ENCODE results near the gene ITGB6. TPM values are rescaled to one million over a fixed set of nuclear protein-coding genes. Genes with fewer than 3 reads are reported as not detected.
A peak's percentile ranks its signal among the peaks of the same experiment; 100 is the strongest.

The ITGB6 gene
- total RNA-seq, 1 donor from 2014 or later = not detected

DNA sequence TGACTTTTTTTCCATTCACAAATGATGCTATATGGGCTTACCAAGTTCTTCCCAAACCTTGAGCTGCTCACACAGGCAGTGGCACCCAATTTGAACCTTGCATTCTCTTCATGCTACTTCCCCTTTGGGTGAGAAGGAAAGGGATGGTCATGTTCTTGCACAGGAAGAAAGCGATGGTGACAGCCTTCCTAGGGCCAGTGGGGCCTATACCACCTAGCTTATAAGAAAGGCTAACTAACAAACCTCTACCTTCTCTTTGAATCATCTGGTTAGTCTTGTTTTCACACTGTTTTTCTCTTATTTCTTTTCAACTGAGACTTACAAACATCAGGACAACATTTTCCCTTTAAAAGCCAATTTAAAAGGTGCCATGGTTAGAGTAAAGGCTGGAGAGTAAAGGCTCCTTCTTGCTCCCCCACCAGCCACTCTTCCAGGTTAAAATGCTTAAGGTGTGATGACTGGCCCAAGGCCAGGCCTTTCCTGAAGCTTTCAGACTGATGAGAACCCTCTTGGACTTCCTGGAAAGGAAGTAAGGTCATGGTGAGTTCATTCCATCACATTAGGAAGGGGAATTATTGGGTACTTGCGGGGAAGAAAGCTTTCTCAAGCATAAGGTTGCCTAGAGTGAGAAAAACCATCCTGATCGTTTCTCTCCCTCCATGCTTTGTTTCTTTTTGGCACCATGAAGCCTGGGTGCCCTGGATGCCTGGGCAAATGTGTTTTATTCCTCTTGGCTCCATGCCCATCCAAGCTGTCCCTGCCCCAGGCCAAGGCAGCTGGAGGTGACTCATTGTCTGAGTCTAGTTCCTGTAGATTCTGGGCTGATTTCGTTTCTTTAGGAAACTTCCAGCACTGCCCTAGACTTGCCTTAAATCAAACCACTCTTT is 41.4 kb upstream of the ITGB6 start:
- Mint-ChIP-seq H3K27ac (ENCODE audit: unreplicated experiment) (no peak overlapping the region), H3K36me3 (ENCODE audit: low read depth) (no peaks in the 10 kb centered on the region), H3K27me3 (ENCODE audit: low read depth) (no peaks in the 10 kb centered on the region), H3K4me3 (no peak overlapping the region), H3K4me1 (peaks cover 16% of the 10 kb centered on the region), H3K9me3 (peaks cover 4% of the 10 kb centered on the region)
- DNase-seq (ENCODE audit: low read depth, low spot score) = no peak
- TF ChIP-seq, protein P1, sequence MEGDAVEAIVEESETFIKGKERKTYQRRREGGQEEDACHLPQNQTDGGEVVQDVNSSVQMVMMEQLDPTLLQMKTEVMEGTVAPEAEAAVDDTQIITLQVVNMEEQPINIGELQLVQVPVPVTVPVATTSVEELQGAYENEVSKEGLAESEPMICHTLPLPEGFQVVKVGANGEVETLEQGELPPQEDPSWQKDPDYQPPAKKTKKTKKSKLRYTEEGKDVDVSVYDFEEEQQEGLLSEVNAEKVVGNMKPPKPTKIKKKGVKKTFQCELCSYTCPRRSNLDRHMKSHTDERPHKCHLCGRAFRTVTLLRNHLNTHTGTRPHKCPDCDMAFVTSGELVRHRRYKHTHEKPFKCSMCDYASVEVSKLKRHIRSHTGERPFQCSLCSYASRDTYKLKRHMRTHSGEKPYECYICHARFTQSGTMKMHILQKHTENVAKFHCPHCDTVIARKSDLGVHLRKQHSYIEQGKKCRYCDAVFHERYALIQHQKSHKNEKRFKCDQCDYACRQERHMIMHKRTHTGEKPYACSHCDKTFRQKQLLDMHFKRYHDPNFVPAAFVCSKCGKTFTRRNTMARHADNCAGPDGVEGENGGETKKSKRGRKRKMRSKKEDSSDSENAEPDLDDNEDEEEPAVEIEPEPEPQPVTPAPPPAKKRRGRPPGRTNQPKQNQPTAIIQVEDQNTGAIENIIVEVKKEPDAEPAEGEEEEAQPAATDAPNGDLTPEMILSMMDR (conservative IDR thresholded peaks at IDR 0.05) = no peak

DNA sequence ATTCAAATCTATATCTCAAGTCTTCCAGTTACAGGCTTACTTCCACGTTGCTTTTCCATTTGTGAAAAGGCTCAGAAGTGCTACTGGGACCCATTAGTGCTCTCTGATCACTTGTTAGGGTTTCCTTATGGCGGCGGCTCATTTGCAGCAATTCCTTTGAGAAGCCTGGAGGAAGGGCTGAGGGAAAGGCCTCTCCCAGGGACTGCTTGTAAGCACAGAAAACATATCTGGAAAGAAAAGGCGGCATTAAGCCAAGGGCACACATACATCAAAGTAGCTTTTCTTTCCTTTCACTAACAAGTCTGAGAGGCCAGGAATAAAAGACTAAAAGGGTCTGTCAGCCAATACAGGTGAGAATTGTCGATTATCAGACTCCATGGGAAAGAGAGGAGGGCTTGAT is 39.4 kb upstream of the ITGB6 start:
- no peaks in the 10 kb centered on the region for H3K36me3 Mint-ChIP-seq (ENCODE audit: low read depth)
- H3K4me1 Mint-ChIP-seq = peaks cover 7% of the 10 kb centered on the region
- peaks cover 4% of the 10 kb centered on the region for H3K9me3 Mint-ChIP-seq
- no peak overlapping the region for H3K4me3 Mint-ChIP-seq
- TF ChIP-seq, protein P1 (conservative IDR thresholded peaks at IDR 0.05) = no peak
- no peaks in the 10 kb centered on the region for H3K27me3 Mint-ChIP-seq (ENCODE audit: low read depth)
- H3K27ac Mint-ChIP-seq (ENCODE audit: unreplicated experiment) = no peak overlapping the region
- no peak for DNase-seq (ENCODE audit: low read depth, low spot score)

DNA sequence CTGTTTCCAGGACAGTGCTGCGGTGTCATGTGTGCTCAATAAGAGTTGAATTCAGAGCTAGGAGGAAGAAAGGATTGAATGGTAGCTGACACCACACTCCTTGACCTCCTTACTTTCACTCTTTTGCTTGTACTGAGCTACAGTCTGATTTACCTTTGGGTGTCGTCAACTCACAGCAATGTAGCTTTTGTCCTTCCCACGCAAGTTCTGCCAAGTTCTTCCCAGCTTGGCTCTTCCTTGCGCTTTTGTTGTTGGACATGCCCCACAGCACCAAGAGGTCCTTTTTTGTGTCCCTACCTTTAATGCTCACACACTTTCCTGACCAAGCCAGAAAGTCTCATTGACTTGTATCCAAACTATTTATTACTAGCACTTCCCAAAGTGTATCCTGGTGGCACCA is 38.3 kb upstream of the ITGB6 start:
- Mint-ChIP-seq H3K4me3 (no peak overlapping the region), H3K27me3 (ENCODE audit: low read depth) (no peaks in the 10 kb centered on the region), H3K27ac (ENCODE audit: unreplicated experiment) (peak overlapping the region; percentile 31), H3K9me3 (peaks cover 4% of the 10 kb centered on the region), H3K4me1 (peaks cover 4% of the 10 kb centered on the region), H3K36me3 (ENCODE audit: low read depth) (no peaks in the 10 kb centered on the region)
- TF ChIP-seq, protein P1 (conservative IDR thresholded peaks at IDR 0.05) = no peak
- DNase-seq (ENCODE audit: low read depth, low spot score) = no peak

DNA sequence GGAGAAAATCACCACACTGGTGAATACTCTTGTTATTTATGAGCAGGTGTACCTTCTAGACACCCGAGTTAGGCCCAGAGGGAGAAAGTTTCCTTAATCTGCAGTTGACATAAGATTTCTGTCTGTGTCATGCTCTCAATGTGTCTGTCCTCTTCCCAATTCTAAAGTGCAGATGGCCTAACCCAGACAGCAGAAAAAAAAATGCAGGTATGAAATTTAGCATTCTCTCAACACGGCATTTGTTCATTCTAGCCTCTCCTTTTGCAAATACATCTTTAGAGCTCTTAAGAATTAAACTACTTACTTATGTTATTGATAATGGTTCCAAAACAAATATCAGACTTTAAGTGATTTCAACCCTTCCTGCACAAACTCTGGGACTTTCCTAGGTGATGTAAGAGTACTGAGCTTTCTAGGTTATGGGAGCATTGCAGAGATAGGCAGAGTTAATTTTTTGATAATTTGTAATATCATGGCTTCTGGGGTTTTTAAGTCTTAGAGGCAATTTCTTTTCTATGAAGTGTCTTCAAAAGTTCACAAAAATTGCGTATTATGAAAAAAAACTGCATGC is 32.9 kb upstream of the ITGB6 start:
- H3K27me3 Mint-ChIP-seq (ENCODE audit: low read depth) = no peaks in the 10 kb centered on the region
- no peaks in the 10 kb centered on the region for H3K36me3 Mint-ChIP-seq (ENCODE audit: low read depth)
- H3K9me3 Mint-ChIP-seq = no peaks in the 10 kb centered on the region
- no peaks in the 10 kb centered on the region for H3K4me1 Mint-ChIP-seq
- H3K4me3 Mint-ChIP-seq = no peak overlapping the region
- no peak overlapping the region for H3K27ac Mint-ChIP-seq (ENCODE audit: unreplicated experiment)
- TF ChIP-seq, protein P1 (conservative IDR thresholded peaks at IDR 0.05) = no peak
- DNase-seq (ENCODE audit: low read depth, low spot score) = no peak

DNA sequence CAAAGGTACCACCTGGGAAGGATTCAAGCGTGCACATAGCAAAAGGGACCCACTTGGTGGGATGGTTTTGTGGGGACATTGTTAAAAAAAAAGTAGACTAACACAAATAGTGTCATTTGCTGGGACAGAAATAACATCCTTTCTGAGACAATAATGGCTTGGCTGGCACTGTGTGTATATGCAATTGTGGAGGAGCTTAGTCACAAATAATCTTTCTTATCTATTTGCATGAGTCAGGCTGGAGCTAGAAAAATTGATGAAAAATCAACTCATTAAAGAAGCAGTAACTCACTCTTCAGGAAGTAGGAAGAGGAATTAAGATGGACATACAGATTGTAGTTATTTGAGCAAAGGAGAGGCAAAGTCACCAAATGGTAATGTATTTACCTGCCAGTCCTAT is 29.5 kb upstream of the ITGB6 start:
- no peak for DNase-seq (ENCODE audit: low read depth, low spot score)
- Mint-ChIP-seq H3K4me3 (no peak overlapping the region), H3K27me3 (ENCODE audit: low read depth) (no peaks in the 10 kb centered on the region), H3K27ac (ENCODE audit: unreplicated experiment) (no peak overlapping the region), H3K9me3 (no peaks in the 10 kb centered on the region), H3K4me1 (peaks cover 21% of the 10 kb centered on the region), H3K36me3 (ENCODE audit: low read depth) (no peaks in the 10 kb centered on the region)
- TF ChIP-seq, protein P1 (conservative IDR thresholded peaks at IDR 0.05) = no peak
